ENCODE results near the gene PHLPP2.

DNA sequence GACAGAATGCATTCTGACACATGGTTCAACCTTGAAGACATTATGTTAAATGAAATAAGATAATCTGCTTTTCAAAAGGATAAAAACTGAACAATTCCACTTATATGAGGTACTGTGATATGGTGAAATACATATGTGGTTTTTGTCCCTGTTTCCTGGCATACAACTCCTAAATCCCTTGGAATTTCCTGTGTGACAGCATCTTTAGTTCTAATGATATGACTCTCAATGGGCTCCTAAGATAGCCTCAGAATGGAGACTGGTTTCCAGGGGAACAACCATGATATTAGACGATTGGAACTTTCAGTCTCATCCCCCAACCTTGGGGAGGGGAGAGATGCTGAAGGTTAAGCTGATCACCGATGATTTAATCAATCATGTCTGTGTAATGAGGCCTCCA lies 37.7 kb upstream of the PHLPP2 start:
- TF ChIP-seq, protein P1, sequence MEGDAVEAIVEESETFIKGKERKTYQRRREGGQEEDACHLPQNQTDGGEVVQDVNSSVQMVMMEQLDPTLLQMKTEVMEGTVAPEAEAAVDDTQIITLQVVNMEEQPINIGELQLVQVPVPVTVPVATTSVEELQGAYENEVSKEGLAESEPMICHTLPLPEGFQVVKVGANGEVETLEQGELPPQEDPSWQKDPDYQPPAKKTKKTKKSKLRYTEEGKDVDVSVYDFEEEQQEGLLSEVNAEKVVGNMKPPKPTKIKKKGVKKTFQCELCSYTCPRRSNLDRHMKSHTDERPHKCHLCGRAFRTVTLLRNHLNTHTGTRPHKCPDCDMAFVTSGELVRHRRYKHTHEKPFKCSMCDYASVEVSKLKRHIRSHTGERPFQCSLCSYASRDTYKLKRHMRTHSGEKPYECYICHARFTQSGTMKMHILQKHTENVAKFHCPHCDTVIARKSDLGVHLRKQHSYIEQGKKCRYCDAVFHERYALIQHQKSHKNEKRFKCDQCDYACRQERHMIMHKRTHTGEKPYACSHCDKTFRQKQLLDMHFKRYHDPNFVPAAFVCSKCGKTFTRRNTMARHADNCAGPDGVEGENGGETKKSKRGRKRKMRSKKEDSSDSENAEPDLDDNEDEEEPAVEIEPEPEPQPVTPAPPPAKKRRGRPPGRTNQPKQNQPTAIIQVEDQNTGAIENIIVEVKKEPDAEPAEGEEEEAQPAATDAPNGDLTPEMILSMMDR (IDR thresholded peaks at IDR 0.05) = no peak
- TF ChIP-seq POLR2AphosphoS5 (IDR thresholded peaks at IDR 0.05) (no peak), POLR2A (IDR thresholded peaks at IDR 0.05) (no peak)

All from gastroesophageal sphincter (tissue), 3 donors.